Retinal pigment epithelial cell (primary cell): ENCODE results near the gene PICALM.

ENCODE experiments used
- DNase-seq: peaks from one replicate; pipeline ENCODE4 v3.0.0-alpha.2; 2010; ENCODE audit warnings: low read depth
- H3K4me3 ChIP-seq: 2 replicates; pipeline ENCODE4 v1.5.1; 2011; ENCODE audit warnings: mild to moderate bottlenecking, low read length, control low read depth, moderate library complexity
- TF ChIP-seq, protein P1 (sequence below): conservative IDR thresholded peaks from 2 replicates; pipeline ENCODE4 v1.5.1; 2011; ENCODE audit warnings: low read depth, low read length, control low read depth, inconsistent platforms

Gene PICALM

DNA sequence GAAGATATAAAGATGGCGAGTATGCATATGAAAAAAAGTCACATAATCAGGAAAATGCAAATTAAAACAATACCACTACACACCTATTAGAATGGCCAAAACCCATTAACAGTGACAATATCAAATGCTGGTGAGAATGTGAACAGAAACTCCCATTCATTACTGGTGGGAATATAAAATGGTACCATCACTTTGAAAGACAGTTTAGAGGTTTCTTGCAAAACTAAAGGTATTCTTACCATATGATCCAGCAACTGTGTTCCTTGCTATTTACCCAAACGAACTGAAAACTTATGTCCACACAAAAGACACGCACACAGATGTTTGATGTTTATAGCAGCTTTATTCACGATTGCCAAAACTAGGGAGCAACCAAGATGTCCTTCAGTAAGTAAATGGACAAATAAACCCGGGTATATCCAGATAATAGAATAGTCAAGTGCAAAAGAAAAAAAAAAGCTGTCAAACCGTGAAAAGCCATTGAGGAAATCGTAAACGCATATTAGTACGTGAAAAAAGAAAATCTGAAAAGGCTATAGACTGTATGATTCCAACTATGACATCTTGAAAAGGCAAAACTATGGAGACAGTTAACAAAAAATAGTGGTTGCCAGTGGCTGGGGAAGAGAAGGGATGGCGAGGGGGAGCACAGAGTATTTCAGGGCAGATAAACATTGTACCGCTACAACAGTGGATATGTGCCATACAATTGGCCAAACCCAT is 7.2 kb downstream of the PICALM start:
- TF ChIP-seq, protein P1, sequence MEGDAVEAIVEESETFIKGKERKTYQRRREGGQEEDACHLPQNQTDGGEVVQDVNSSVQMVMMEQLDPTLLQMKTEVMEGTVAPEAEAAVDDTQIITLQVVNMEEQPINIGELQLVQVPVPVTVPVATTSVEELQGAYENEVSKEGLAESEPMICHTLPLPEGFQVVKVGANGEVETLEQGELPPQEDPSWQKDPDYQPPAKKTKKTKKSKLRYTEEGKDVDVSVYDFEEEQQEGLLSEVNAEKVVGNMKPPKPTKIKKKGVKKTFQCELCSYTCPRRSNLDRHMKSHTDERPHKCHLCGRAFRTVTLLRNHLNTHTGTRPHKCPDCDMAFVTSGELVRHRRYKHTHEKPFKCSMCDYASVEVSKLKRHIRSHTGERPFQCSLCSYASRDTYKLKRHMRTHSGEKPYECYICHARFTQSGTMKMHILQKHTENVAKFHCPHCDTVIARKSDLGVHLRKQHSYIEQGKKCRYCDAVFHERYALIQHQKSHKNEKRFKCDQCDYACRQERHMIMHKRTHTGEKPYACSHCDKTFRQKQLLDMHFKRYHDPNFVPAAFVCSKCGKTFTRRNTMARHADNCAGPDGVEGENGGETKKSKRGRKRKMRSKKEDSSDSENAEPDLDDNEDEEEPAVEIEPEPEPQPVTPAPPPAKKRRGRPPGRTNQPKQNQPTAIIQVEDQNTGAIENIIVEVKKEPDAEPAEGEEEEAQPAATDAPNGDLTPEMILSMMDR, result no peak
- no peak overlapping the region for H3K4me3 ChIP-seq
- no peak for DNase-seq

DNA sequence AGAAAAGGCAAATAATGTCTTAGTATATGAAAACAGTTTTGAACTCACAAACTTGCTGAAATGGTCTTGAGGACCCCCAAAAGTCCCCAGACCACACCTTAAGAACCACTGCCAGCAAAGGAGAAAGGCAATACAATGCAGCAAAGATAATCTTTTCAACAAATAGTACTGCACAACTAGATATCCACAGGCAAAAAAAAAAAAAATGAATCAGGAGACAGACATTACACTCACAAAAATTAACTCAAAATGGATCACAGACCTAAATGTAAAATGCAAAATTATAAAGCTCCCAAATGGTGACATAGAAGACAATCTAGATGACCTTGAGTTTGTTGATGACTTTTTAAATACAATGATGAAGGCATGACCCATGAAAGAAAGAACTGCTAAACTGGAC is 8.3 kb downstream of the PICALM start:
- no peak for DNase-seq
- no peak overlapping the region for H3K4me3 ChIP-seq
- TF ChIP-seq, protein P1, result no peak

DNA sequence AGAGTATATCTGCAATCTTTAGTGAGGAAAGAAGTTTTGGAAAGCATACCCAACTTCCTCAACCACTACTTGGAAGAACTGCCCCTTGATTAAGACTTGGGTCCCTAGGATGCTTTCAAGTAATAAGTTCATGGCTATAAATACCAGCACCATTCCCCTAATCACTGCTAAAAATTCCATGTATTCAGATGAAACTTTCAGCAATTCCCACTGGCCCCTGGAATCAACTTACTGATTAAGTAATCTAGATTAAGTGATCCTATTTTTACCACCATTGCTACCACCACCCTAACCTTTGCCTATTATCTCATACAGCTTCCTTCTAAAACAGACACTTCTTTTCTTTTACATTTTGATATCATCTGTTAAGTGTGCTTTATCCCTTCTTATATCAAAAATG is 10.5 kb downstream of the PICALM start:
- no peak overlapping the region for H3K4me3 ChIP-seq
- no peak for DNase-seq
- TF ChIP-seq, protein P1, result no peak

DNA sequence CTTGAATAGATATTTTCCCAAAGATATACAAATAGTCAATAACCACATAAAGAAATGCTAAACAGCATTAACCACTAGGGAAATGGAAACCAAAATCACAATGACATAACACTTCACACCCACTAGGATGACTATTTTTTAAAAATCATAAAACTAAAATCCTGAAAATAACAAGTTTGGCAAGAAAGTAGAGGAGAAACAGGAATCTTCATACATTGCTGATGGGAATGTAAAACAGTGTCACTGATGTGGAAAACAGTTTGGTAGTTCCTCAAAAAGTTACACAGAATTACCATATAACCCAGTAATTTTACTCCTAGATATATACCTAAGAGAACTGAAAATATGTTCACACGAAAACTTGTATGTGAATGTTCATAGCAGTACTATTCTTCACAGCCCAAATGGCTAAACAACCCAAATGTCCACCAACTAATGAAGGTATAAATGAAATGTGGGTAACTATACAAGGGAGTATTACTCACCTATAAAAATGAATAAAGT is 12.5 kb downstream of the PICALM start:
- H3K4me3 ChIP-seq, result no peak overlapping the region
- no peak for DNase-seq
- TF ChIP-seq, protein P1, result no peak

DNA sequence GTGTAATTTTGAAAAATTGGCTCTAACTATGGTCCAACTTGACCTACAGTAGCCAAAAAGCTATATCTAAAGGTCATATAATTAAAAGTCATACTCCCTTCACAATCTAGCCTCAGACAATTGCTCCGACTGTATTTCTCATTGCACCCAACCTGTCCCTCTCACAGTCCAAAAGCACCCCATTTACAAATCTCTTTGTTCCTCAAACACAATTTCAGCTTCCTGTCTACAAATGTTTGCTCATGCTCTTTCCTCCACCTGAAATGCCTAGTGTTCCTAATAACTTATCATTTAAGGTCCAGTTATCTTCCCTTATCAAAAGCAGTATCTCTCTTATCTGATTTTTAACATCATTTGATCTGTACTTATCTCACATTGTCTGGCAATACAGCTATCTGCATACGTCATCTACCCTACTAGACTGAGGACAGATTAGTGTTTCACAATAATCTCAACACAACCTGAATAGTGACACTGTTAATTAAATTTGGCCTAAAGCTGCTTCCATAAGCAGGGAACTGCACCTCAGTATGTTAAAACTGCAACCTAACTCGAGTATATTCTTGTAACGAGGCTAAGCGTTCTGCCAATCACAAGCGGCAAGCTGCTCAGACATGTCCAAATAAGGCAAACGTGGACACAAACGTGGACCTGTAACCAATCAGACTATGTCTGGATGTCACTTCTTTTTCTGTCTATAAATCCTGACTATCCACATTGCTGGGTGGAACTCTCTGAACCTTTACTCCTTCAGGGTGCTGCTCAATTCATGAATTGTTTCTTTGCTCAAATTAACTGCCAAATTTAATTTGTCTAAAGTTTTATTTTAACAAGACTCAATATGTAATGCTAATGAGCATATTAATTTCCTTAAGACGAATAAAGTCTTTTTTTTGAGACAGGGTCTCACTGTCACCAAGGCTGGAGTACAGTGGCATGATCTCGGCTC is 15.9 kb downstream of the PICALM start:
- H3K4me3 ChIP-seq, result no peak overlapping the region
- no peak for DNase-seq
- TF ChIP-seq, protein P1, result no peak

DNA sequence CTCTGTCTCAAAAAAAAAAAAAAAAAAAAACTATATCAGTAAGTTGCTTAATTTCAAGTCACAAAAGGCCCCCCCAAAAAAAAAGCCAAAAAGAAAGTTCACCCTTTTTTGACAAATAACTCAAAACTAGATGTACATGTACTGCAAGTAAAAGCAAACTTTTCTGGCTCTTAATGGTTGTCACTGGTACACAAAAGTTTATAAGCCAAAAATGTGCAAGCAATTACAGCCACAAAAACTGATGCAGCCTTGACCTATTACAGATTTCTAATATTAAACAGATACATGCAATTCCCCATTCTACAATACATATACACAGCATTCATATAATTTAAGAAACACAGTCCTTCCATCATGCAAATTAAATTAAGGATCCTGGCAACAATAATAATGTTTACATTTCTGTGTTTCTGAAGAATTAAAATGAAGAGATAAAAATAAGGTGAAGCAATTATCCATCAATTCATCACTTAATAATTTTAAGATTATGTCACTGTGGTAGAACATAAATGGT is 18.6 kb downstream of the PICALM start:
- H3K4me3 ChIP-seq, result no peak overlapping the region
- DNase-seq, result no peak
- TF ChIP-seq, protein P1, result no peak
